SK-N-SH (cell line): ENCODE results near the gene OR1A2. TPM values are rescaled to one million over a fixed set of nuclear protein-coding genes. Genes with fewer than 3 reads are reported as not detected.

Experiments
- CTCF ChIA-PET: fragments of 300-600, 350-600 bp; formaldehyde crosslinking; extraction: SDS; loops from one replicate; lab custom pipeline; 2021; lab: Yijun Ruan, JAX
- POLR2A ChIA-PET: fragments of 350-600 bp; sonication (Branson Sonifier 250); formaldehyde crosslinking; extraction: SDS; loops from one replicate; lab custom pipeline; 2020; ENCODE audit warnings: antibody characterized with exemption, inconsistent platforms; lab: Yijun Ruan, JAX
- DNase-seq: peaks from one replicate; pipeline ENCODE4 v3.0.0; 2012
- H2AFZ ChIP-seq: fragments of 200-600 bp; sonication (generic); 2 replicates; pipeline ENCODE4 v1.8.1; 2016; ENCODE audit warnings: antibody characterized with exemption, mild to moderate bottlenecking, low read depth
- H3F3A ChIP-seq: fragments of 200-600 bp; sonication (generic); replicated peaks from 2 replicates; pipeline ENCODE3; 2016; ENCODE audit warnings: antibody characterized with exemption, mild to moderate bottlenecking; ENCODE audit not compliant: insufficient read depth
- H3K27ac ChIP-seq, 2 experiments: fragments of 200-500 bp in 1 of 2; fragments of 200-600 bp in 1 of 2; sonication (Bioruptor generic) in 1 of 2; sonication (generic), shearing (Covaris generic) in 1 of 2; 2 replicates each; pipeline versions ENCODE4 v1.5.1 to v1.6.1; 2014 to 2016; ENCODE audit warnings: low read depth in 2 of 2, inconsistent platforms in 1 of 2, low read length in 1 of 2, mild to moderate bottlenecking in 1 of 2, mixed read lengths in 1 of 2
- H3K27me3 ChIP-seq: fragments of 200-600 bp; sonication (generic), shearing (Covaris generic); 2 replicates; pipeline ENCODE4 v1.6.1; 2016; ENCODE audit warnings: mixed run types; ENCODE audit not compliant: insufficient read depth
- H3K36me3 ChIP-seq, 2 experiments: fragments of 200-500 bp in 1 of 2; fragments of 200-600 bp in 1 of 2; sonication (Bioruptor generic) in 1 of 2; sonication (generic) in 1 of 2; replicated peaks in 1 of 2; 2 replicates each; pipeline versions ENCODE3 to v1.5.1; 2014 to 2016; ENCODE audit warnings: low read length in 1 of 2, mild to moderate bottlenecking in 1 of 2; ENCODE audit not compliant: insufficient read depth in 2 of 2, control insufficient read depth in 1 of 2
- H3K4me1 ChIP-seq, 2 experiments: fragments of 200-500 bp in 1 of 2; fragments of 200-600 bp in 1 of 2; sonication (Bioruptor generic) in 1 of 2; sonication (generic), shearing (Covaris generic) in 1 of 2; 2 replicates each; pipeline versions ENCODE4 v1.5.1 to v1.6.1; 2014 to 2016; ENCODE audit warnings: low read depth in 1 of 2, low read length in 1 of 2, mixed run types in 1 of 2; ENCODE audit not compliant: insufficient read depth in 2 of 2, control insufficient read depth in 1 of 2
- H3K4me2 ChIP-seq: fragments of 200-600 bp; sonication (generic), shearing (Covaris generic); 2 replicates; pipeline ENCODE4 v1.6.1; 2017; ENCODE audit warnings: mixed run types
- H3K4me3 ChIP-seq, 2 experiments: fragments of 200-500 bp in 1 of 2; fragments of 200-600 bp in 1 of 2; sonication (Bioruptor generic) in 1 of 2; sonication (generic), shearing (Covaris generic) in 1 of 2; 2 replicates each; pipeline versions ENCODE4 v1.5.1 to v1.8.1; 2014 to 2016; ENCODE audit warnings: low read depth in 2 of 2, inconsistent platforms in 1 of 2, low read length in 1 of 2, mild to moderate bottlenecking in 1 of 2, mixed read lengths in 1 of 2, moderate library complexity in 1 of 2
- H3K79me2 ChIP-seq: fragments of 200-600 bp; sonication (generic); 2 replicates; pipeline ENCODE4 v1.8.1; 2017; ENCODE audit warnings: mild to moderate bottlenecking; ENCODE audit not compliant: insufficient read depth
- H3K9ac ChIP-seq: fragments of 200-600 bp; sonication (generic); 2 replicates; pipeline ENCODE4 v1.6.1; 2017; ENCODE audit warnings: mixed run types
- H3K9me2 ChIP-seq: fragments of 200-600 bp; sonication (generic); 2 replicates; pipeline ENCODE4 v1.6.1; 2017; ENCODE audit warnings: mixed run types
- H3K9me3 ChIP-seq: fragments of 200-600 bp; sonication (generic); 2 replicates; pipeline ENCODE4 v1.6.1; 2017; ENCODE audit warnings: mixed run types, mild to moderate bottlenecking, moderate library complexity
- H4K20me1 ChIP-seq: fragments of 200-600 bp; sonication (generic); 2 replicates; pipeline ENCODE4 v1.6.1; 2017; ENCODE audit warnings: mild to moderate bottlenecking, mixed run types; ENCODE audit not compliant: insufficient read depth
- CHD2 ChIP-seq: fragments of 150-350 bp; IDR thresholded peaks from 2 replicates; pipeline ENCODE4 v1.6.1; 2018; ENCODE audit warnings: low read length; ENCODE audit not compliant: partially characterized antibody
- EP300 ChIP-seq, 2 experiments: IDR thresholded peaks; 2 replicates each; pipeline versions ENCODE4 v1.4.0 to v1.6.1; 2012; ENCODE audit warnings: borderline replicate concordance in 1 of 2, low read depth in 1 of 2, low read length in 1 of 2
- EZH2phosphoT487 ChIP-seq: fragments of 200-600 bp; sonication (generic); IDR thresholded peaks from 2 replicates; pipeline ENCODE4 v1.6.1; 2017; ENCODE audit warnings: low read depth, mixed run types, mild to moderate bottlenecking, antibody characterized with exemption, moderate library complexity, borderline replicate concordance
- FOXM1 ChIP-seq: IDR thresholded peaks from 2 replicates; pipeline ENCODE4 v1.4.0; 2012; ENCODE audit warnings: low read depth, mild to moderate bottlenecking
- GABPA ChIP-seq: IDR thresholded peaks from 2 replicates; pipeline ENCODE4 v1.4.0; 2012; ENCODE audit warnings: low read depth, mild to moderate bottlenecking
- GATA2 ChIP-seq: sonication (generic); formaldehyde crosslinking; IDR thresholded peaks from 2 replicates; pipeline ENCODE4 v1.5.0; 2020; ENCODE audit warnings: mild to moderate bottlenecking, missing genetic modification reagents
- MEF2A ChIP-seq: IDR thresholded peaks from 2 replicates; pipeline ENCODE4 v1.4.0; 2012; ENCODE audit warnings: low read depth, borderline replicate concordance
- MXI1 ChIP-seq: IDR thresholded peaks from 2 replicates; pipeline ENCODE4 v1.6.1; 2012; ENCODE audit warnings: mild to moderate bottlenecking, low read depth, low read length, improper control_type of control experiment
- NRF1 ChIP-seq: IDR thresholded peaks from 2 replicates; pipeline ENCODE4 v1.6.1; 2012; ENCODE audit warnings: low read depth, mild to moderate bottlenecking, low read length
- POLR2AphosphoS5 ChIP-seq: IDR thresholded peaks from 2 replicates; pipeline ENCODE4 v1.6.1; 2012; ENCODE audit warnings: low read depth, low read length
- RAD21 ChIP-seq: IDR thresholded peaks from 2 replicates; pipeline ENCODE4 v1.6.1; 2012; ENCODE audit warnings: mild to moderate bottlenecking, low read length
- RXRA ChIP-seq: IDR thresholded peaks from 2 replicates; pipeline ENCODE4 v1.4.0; 2012; ENCODE audit warnings: low read depth, mild to moderate bottlenecking, borderline replicate concordance
- SIN3A ChIP-seq: IDR thresholded peaks from 2 replicates; pipeline ENCODE4 v1.6.1; 2012; ENCODE audit warnings: low read depth, mild to moderate bottlenecking, low read length, moderate library complexity, borderline replicate concordance
- SMC3 ChIP-seq: IDR thresholded peaks from 2 replicates; pipeline ENCODE4 v1.6.1; 2012; ENCODE audit warnings: low read depth, low read length, improper control_type of control experiment
- TEAD4 ChIP-seq: IDR thresholded peaks from 2 replicates; pipeline ENCODE4 v1.4.0; 2012; ENCODE audit warnings: mild to moderate bottlenecking, borderline replicate concordance; ENCODE audit not compliant: insufficient read depth
- WGBS: methylation state at CpG from one replicate; pipeline ENCODE4 v1.1.6; 2017; ENCODE audit warnings: low lambda C conversion rate; 5-methylcytosine and 5-hydroxymethylcytosine counted together
- polyA plus RNA-seq, 3 experiments: library from polyadenylated mRNA; depleted of rRNA; stranded (reverse); fragments of >200 nt; gene quantifications; 2 replicates each; pipeline ENCODE4 v1.2.3, GENCODE V29; 2012
- TF ChIP-seq, protein P1 (sequence below): IDR thresholded peaks from 2 replicates; pipeline ENCODE4 v1.4.0; 2012; ENCODE audit warnings: low read depth
- TF ChIP-seq, protein P2 (sequence below): fragments of 150-350 bp; IDR thresholded peaks from 2 replicates; pipeline ENCODE4 v1.6.1; 2017; ENCODE audit warnings: antibody characterized with exemption, low read length, low read depth, borderline replicate concordance
- TF ChIP-seq, protein P3 (sequence below): IDR thresholded peaks from 2 replicates; pipeline ENCODE4 v1.4.0; 2012; ENCODE audit warnings: low read depth, borderline replicate concordance
- TF ChIP-seq, protein P4 (sequence below): IDR thresholded peaks from 2 replicates; pipeline ENCODE4 v1.4.0; 2012; ENCODE audit warnings: low read depth, borderline replicate concordance
- TF ChIP-seq, protein P5 (sequence below): fragments of 200-600 bp; sonication (generic); IDR thresholded peaks from 2 replicates; pipeline ENCODE4 v1.6.1; 2017; ENCODE audit warnings: antibody characterized with exemption, mild to moderate bottlenecking, moderate library complexity

The OR1A2 gene
- polyA plus RNA-seq, 1 of the 3 experiments (the other 2 are of a cell fraction): not detected

DNA sequence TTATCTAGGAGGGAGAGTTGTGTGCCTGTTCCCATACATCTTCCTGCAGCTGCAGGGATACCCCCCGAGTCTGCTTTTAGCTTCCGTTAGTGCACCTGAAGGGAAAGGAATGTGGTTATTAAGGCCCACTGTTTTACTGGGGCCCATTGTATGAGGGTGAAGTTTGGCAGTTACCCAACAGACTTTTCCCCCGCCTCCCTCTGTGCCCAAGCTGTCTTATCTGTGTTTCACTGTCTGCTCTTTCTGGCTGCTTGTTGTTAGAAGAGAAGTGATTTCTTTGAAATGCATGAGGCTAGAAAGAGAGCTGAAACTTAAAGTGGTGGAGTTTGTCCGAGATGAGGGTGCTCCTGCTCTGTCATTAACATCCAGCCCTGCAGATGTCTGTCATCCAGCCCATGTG lies 7.4 kb upstream of the OR1A2 start (continued):
- TF ChIP-seq SMC3 (no peak), TEAD4 (no peak), MEF2A (no peak)
- TF ChIP-seq, all 33 proteins: peak for 0

DNA sequence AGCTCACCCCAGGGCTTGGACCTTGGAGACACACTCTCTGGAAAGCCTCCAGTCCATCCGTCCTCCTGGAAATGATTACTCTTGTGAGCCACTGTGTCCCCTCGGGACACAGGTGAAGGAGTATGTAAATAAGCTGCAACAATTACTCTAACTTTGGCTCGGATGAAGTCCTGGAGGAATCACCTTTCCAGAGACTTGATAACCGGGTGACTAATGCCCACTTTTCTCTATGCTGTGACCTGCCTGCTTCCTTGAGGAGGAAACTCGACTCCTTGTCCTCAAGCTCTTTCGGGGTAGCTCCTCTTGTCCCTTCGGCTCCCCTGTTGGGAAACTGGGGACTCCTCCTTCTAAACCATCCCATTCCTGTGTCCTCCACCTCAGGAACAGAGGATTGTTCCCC lies 10.0 kb downstream of the OR1A2 start, which contains the start of gene OR1A1:
TSS of gene OR1A1 (plus strand) at position 301 of the 400 bp plus-strand sequence. CDS start 7,954 bp downstream, outside the sequence.
- Histone ChIP-seq H3F3A (no peaks in the 10 kb centered on the region), H3K27ac (no peak within 1 kb of the TSS), H2AFZ (no peak within 1 kb of the TSS), H3K4me3 (no peak within 1 kb of the TSS), H3K9me2 (no peaks in the 10 kb centered on the region), H3K4me1 (no peaks in the 10 kb centered on the region), H3K9ac (no peak within 1 kb of the TSS), H3K9me3 (no peaks in the 10 kb centered on the region; the same call in 1 of the 2 replicates), H3K4me2 (no peak within 1 kb of the TSS), H3K79me2 (no peaks in the 10 kb centered on the region), H3K36me3 (no peaks in the 10 kb centered on the region), H3K27me3 (no peaks in the 10 kb centered on the region), H4K20me1 (no peaks in the 10 kb centered on the region)
- ChIA-PET CTCF (no interaction called here), POLR2A (no interaction called here)
- no peak for TF ChIP-seq SIN3A
- TF ChIP-seq, protein P1, sequence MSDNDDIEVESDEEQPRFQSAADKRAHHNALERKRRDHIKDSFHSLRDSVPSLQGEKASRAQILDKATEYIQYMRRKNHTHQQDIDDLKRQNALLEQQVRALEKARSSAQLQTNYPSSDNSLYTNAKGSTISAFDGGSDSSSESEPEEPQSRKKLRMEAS: no peak
- TF ChIP-seq GABPA: no peak
- TF ChIP-seq RAD21: no peak
- TF ChIP-seq TEAD4: no peak
- no peak for TF ChIP-seq MEF2A
- no peak for TF ChIP-seq POLR2AphosphoS5
- WGBS: 0% methylated on average over 7 of the region's 7 CpGs
- DNase-seq: no peak

DNA sequence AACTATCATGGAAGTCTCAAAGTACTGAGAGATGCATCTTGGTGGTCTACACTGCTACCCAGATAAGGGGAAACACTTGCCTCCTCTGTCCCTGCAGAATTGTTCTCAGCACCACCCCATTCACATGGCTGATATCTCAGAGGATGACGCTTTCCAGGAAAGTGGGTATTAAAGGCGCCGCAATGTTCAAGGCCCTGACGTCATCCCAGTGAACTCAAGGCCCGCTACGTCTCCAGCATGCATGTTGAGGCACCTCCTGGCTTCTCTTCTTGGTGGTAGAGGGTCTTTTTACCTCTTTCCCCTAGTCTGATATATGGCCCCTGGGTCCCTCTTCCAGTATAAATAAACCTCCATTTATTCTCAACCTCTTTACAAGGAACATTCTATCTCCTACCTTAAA lies 11.2 kb downstream of the OR1A2 start:
- no peak for DNase-seq
- no peaks in the 10 kb centered on the region for H4K20me1 ChIP-seq
- WGBS: 39% methylated on average over 6 of the region's 6 CpGs
- no peaks in the 10 kb centered on the region for H3K4me1 ChIP-seq
- no peak overlapping the region for H3K4me3 ChIP-seq
- no peaks in the 10 kb centered on the region for H3K36me3 ChIP-seq
- H3F3A ChIP-seq: no peaks in the 10 kb centered on the region
- POLR2A ChIA-PET: no interaction called here
- no peaks in the 10 kb centered on the region for H3K27me3 ChIP-seq
- no peaks in the 10 kb centered on the region for H3K9me2 ChIP-seq
- no peaks in the 10 kb centered on the region for H3K9me3 ChIP-seq
- CTCF ChIA-PET: no interaction called here
- no peak overlapping the region for H2AFZ ChIP-seq
- H3K4me2 ChIP-seq: no peak overlapping the region
- no peak overlapping the region for H3K27ac ChIP-seq
- H3K79me2 ChIP-seq: no peaks in the 10 kb centered on the region
- H3K9ac ChIP-seq: no peak overlapping the region
- TF ChIP-seq MXI1 (no peak), MEF2A (no peak), SMC3 (no peak), NRF1 (no peak), RXRA (no peak), CHD2 (no peak), EP300 (IDR thresholded peaks at IDR 0.05; ENCODE audit: borderline replicate concordance in 1 of 2, low read depth in 1 of 2, low read length in 1 of 2) (no peak), SIN3A (no peak), RAD21 (no peak), EZH2phosphoT487 (no peak), FOXM1 (no peak), GATA2 (CRISPR knock-in tag) (no peak)
- TF ChIP-seq, protein P2, sequence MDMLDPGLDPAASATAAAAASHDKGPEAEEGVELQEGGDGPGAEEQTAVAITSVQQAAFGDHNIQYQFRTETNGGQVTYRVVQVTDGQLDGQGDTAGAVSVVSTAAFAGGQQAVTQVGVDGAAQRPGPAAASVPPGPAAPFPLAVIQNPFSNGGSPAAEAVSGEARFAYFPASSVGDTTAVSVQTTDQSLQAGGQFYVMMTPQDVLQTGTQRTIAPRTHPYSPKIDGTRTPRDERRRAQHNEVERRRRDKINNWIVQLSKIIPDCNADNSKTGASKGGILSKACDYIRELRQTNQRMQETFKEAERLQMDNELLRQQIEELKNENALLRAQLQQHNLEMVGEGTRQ: no peak
- TF ChIP-seq, protein P3, sequence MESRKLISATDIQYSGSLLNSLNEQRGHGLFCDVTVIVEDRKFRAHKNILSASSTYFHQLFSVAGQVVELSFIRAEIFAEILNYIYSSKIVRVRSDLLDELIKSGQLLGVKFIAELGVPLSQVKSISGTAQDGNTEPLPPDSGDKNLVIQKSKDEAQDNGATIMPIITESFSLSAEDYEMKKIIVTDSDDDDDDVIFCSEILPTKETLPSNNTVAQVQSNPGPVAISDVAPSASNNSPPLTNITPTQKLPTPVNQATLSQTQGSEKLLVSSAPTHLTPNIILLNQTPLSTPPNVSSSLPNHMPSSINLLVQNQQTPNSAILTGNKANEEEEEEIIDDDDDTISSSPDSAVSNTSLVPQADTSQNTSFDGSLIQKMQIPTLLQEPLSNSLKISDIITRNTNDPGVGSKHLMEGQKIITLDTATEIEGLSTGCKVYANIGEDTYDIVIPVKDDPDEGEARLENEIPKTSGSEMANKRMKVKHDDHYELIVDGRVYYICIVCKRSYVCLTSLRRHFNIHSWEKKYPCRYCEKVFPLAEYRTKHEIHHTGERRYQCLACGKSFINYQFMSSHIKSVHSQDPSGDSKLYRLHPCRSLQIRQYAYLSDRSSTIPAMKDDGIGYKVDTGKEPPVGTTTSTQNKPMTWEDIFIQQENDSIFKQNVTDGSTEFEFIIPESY: no peak
- TF ChIP-seq, protein P4, sequence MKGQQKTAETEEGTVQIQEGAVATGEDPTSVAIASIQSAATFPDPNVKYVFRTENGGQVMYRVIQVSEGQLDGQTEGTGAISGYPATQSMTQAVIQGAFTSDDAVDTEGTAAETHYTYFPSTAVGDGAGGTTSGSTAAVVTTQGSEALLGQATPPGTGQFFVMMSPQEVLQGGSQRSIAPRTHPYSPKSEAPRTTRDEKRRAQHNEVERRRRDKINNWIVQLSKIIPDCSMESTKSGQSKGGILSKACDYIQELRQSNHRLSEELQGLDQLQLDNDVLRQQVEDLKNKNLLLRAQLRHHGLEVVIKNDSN: no peak
- TF ChIP-seq, protein P5, sequence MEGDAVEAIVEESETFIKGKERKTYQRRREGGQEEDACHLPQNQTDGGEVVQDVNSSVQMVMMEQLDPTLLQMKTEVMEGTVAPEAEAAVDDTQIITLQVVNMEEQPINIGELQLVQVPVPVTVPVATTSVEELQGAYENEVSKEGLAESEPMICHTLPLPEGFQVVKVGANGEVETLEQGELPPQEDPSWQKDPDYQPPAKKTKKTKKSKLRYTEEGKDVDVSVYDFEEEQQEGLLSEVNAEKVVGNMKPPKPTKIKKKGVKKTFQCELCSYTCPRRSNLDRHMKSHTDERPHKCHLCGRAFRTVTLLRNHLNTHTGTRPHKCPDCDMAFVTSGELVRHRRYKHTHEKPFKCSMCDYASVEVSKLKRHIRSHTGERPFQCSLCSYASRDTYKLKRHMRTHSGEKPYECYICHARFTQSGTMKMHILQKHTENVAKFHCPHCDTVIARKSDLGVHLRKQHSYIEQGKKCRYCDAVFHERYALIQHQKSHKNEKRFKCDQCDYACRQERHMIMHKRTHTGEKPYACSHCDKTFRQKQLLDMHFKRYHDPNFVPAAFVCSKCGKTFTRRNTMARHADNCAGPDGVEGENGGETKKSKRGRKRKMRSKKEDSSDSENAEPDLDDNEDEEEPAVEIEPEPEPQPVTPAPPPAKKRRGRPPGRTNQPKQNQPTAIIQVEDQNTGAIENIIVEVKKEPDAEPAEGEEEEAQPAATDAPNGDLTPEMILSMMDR: no peak
